Smooth muscle cell (in vitro differentiated cells): Measurements from ENCODE around the gene GRIA4. TPM values are rescaled to one million over a fixed set of nuclear protein-coding genes. Genes with fewer than 3 reads are reported as not detected.
"Not testable (repeated sequence)": the region's sequence is repeated elsewhere in the genome, so short reads cannot be mapped to it uniquely, and the experiment has no call there.

ENCODE experiments used
- DNase-seq: peaks from one replicate; lab custom pipeline; 2025; ENCODE audit not compliant: unreplicated experiment; lab: John Stamatoyannopoulos, UW
- H2AFZ ChIP-seq: fragments of 200-600 bp; sonication (generic); 2 replicates; pipeline ENCODE4 v1.6.0; 2016; ENCODE audit warnings: antibody characterized with exemption, low read depth, mild to moderate bottlenecking
- H3F3A ChIP-seq: fragments of 200-600 bp; sonication (generic); 2 replicates; pipeline ENCODE4 v1.6.0; 2017; ENCODE audit warnings: antibody characterized with exemption, low read depth
- H3K27ac ChIP-seq: fragments of 200-600 bp; sonication (generic); 2 replicates; pipeline ENCODE4 v1.5.1; 2016; ENCODE audit warnings: low read depth, mild to moderate bottlenecking
- H3K27me3 ChIP-seq: fragments of 200-600 bp; sonication (generic); 2 replicates; pipeline ENCODE4 v1.6.1; 2016; ENCODE audit warnings: low read depth, mild to moderate bottlenecking
- H3K36me3 ChIP-seq: fragments of 200-600 bp; sonication (generic); 2 replicates; pipeline ENCODE4 v1.5.1; 2016; ENCODE audit warnings: low read depth
- H3K4me1 ChIP-seq: fragments of 200-600 bp; sonication (generic); 2 replicates; pipeline ENCODE4 v1.5.1; 2016; ENCODE audit warnings: low read depth
- H3K4me2 ChIP-seq: fragments of 200-600 bp; sonication (generic); 2 replicates; pipeline ENCODE4 v1.6.0; 2016; ENCODE audit warnings: mild to moderate bottlenecking
- H3K4me3 ChIP-seq: fragments of 200-600 bp; sonication (generic); 2 replicates; pipeline ENCODE4 v1.5.1; 2016; ENCODE audit warnings: mild to moderate bottlenecking
- H3K79me2 ChIP-seq: fragments of 200-600 bp; sonication (generic); 2 replicates; pipeline ENCODE4 v1.6.0; 2016; ENCODE audit warnings: low read depth, mild to moderate bottlenecking
- H3K9ac ChIP-seq: fragments of 200-600 bp; sonication (generic); 2 replicates; pipeline ENCODE4 v1.6.0; 2016; ENCODE audit warnings: low read depth
- H3K9me3 ChIP-seq: fragments of 200-600 bp; sonication (generic); replicated peaks from 2 replicates; pipeline ENCODE4 v1.5.1; 2016; ENCODE audit warnings: low read depth
- H4K20me1 ChIP-seq: fragments of 200-600 bp; sonication (generic); 2 replicates; pipeline ENCODE4 v1.6.0; 2016; ENCODE audit warnings: low read depth
- CTCF ChIP-seq: fragments of 200-600 bp; sonication (generic); IDR thresholded peaks from 2 replicates; pipeline ENCODE4 v1.5.1; 2017; ENCODE audit warnings: borderline replicate concordance, mild to moderate bottlenecking, antibody characterized with exemption; ENCODE audit not compliant: insufficient read depth, poor library complexity, severe bottlenecking
- WGBS: methylation state at CpG from one replicate; pipeline ENCODE4 v1.1.7; 2016; ENCODE audit warnings: low lambda C conversion rate; 5-methylcytosine and 5-hydroxymethylcytosine counted together
- polyA plus RNA-seq: library from polyadenylated mRNA; unstranded; fragments of >200 nt; fragmentation: Nextera tagmentation; extraction: Ambion mirVana; gene quantifications from 2 replicates; pipeline ENCODE4 v1.2.1, GENCODE V29; 2016
- total RNA-seq: library from RNA; depleted of rRNA; stranded (reverse); fragments of >200 nt; gene quantifications from 2 replicates; pipeline ENCODE4 v1.2.3, GENCODE V29; 2014

GRIA4 gene
- total and polyA plus RNA-seq, 2 experiments from 2014 or later: 3.1 TPM; not detected in 1

GRCh38 chr11:105867742-105868141 lies 257.9 kb downstream of the GRIA4 start:
- no peaks in the 10 kb centered on the region for H3K36me3 ChIP-seq
- H4K20me1 ChIP-seq: no peaks in the 10 kb centered on the region
- DNase-seq: no peak
- H3F3A ChIP-seq: no peaks in the 10 kb centered on the region
- no peak overlapping the region for H2AFZ ChIP-seq
- WGBS: 61% methylated on average over 2 of the region's 2 CpGs
- H3K79me2 ChIP-seq: no peaks in the 10 kb centered on the region
- peaks cover 20% of the 10 kb centered on the region for H3K27me3 ChIP-seq
- no peaks in the 10 kb centered on the region for H3K9me3 ChIP-seq
- no peak overlapping the region for H3K9ac ChIP-seq
- no peak overlapping the region for H3K4me3 ChIP-seq
- TF ChIP-seq CTCF: no peak
- no peak overlapping the region for H3K27ac ChIP-seq
- H3K4me1 ChIP-seq: no peaks in the 10 kb centered on the region
- H3K4me2 ChIP-seq: no peak overlapping the region

GRCh38 chr11:105868762-105869285 lies 259.0 kb downstream of the GRIA4 start:
- no peaks in the 10 kb centered on the region for H3K36me3 ChIP-seq
- H3K79me2 ChIP-seq: no peaks in the 10 kb centered on the region
- H3K9me3 ChIP-seq: no peaks in the 10 kb centered on the region
- no peak overlapping the region for H3K27ac ChIP-seq
- no peak for DNase-seq
- H3F3A ChIP-seq: no peaks in the 10 kb centered on the region
- no peak overlapping the region for H2AFZ ChIP-seq
- 91% methylated on average over 4 of the region's 4 CpGs for WGBS
- no peak overlapping the region for H3K4me2 ChIP-seq
- H3K27me3 ChIP-seq: peaks cover 20% of the 10 kb centered on the region
- H3K9ac ChIP-seq: no peak overlapping the region
- no peak overlapping the region for H3K4me3 ChIP-seq
- no peaks in the 10 kb centered on the region for H4K20me1 ChIP-seq
- TF ChIP-seq CTCF: no peak
- H3K4me1 ChIP-seq: no peaks in the 10 kb centered on the region

- H3K9me3 ChIP-seq: no peaks in the 10 kb centered on the region
- H4K20me1 ChIP-seq: no peaks in the 10 kb centered on the region
- peaks cover 20% of the 10 kb centered on the region for H3K27me3 ChIP-seq
- no peak overlapping the region for H3K4me3 ChIP-seq
- 90% methylated on average over 8 of the region's 8 CpGs for WGBS
- H3K9ac ChIP-seq: no peak overlapping the region
- H3K4me2 ChIP-seq: no peak overlapping the region
- H3K36me3 ChIP-seq: no peaks in the 10 kb centered on the region
- no peak for DNase-seq
- no peak overlapping the region for H3K27ac ChIP-seq
- H3K79me2 ChIP-seq: no peaks in the 10 kb centered on the region
- H3F3A ChIP-seq: no peaks in the 10 kb centered on the region
- TF ChIP-seq CTCF: no peak
- H2AFZ ChIP-seq: no peak overlapping the region
- H3K4me1 ChIP-seq: no peaks in the 10 kb centered on the region
Observed at GRCh38 chr11:105870516-105871113, 260.7 kb downstream of the GRIA4 start.

- no peak for TF ChIP-seq CTCF
- Histone ChIP-seq H3K79me2 (no peaks in the 10 kb centered on the region), H3K36me3 (no peaks in the 10 kb centered on the region), H3K27ac (no peak overlapping the region), H4K20me1 (no peaks in the 10 kb centered on the region), H3K4me3 (no peak overlapping the region), H3K9me3 (no peaks in the 10 kb centered on the region), H3F3A (no peaks in the 10 kb centered on the region), H2AFZ (no peak overlapping the region), H3K4me1 (no peaks in the 10 kb centered on the region), H3K9ac (no peak overlapping the region), H3K27me3 (no peaks in the 10 kb centered on the region), H3K4me2 (no peak overlapping the region)
- 94% methylated on average over 3 of the region's 3 CpGs for WGBS
- no peak for DNase-seq
Observed at GRCh38 chr11:105878510-105878909, 268.6 kb downstream of the GRIA4 start.

GRCh38 chr11:105878927-105879326 lies 269.1 kb downstream of the GRIA4 start:
- not testable (repeated sequence) for H4K20me1 ChIP-seq, H2AFZ ChIP-seq, H3K79me2 ChIP-seq, H3K4me3 ChIP-seq, H3K27ac ChIP-seq, DNase-seq, H3K36me3 ChIP-seq, H3K9me3 ChIP-seq, H3K9ac ChIP-seq, H3K4me1 ChIP-seq, H3F3A ChIP-seq, H3K27me3 ChIP-seq, H3K4me2 ChIP-seq
- WGBS: 89% methylated on average over 5 of the region's 5 CpGs
